HG03159 (cell line): Measurements from ENCODE around the gene INTS6.
A peak's percentile ranks its signal among the peaks of the same experiment; 100 is the strongest.
"Not testable (repeated sequence)": the region's sequence is repeated elsewhere in the genome, so short reads cannot be mapped to it uniquely, and the experiment has no call there.

Experiments
- ATAC-seq: cut with Tn5 transposase; IDR thresholded peaks from one replicate; pipeline ENCODE4 v1.9.1; 2021; ENCODE audit warnings: mild to moderate bottlenecking, moderate library complexity; ENCODE audit not compliant: unreplicated experiment

INTS6 gene

GRCh38 chr13:51415339-51415738 lies 37.5 kb downstream of the INTS6 start:
- not testable (repeated sequence) for ATAC-seq

GRCh38 chr13:51412431-51412830 lies 40.4 kb downstream of the INTS6 start:
- no peak for ATAC-seq

- ATAC-seq, result no peak
These were observed 47.7 kb downstream of the INTS6 start for GRCh38 chr13:51405176-51405575.

- ATAC-seq, result no peak
These were observed 55.4 kb downstream of the INTS6 start for GRCh38 chr13:51397262-51397941.

GRCh38 chr13:51396352-51396751 lies 56.5 kb downstream of the INTS6 start:
- peak; percentile 76 for ATAC-seq

GRCh38 chr13:51394724-51395123 lies 58.1 kb downstream of the INTS6 start:
- no peak for ATAC-seq

- ATAC-seq, result no peak
These were observed 67.7 kb downstream of the INTS6 start for GRCh38 chr13:51385114-51385513.

- ATAC-seq, result no peak
These were observed 72.6 kb downstream of the INTS6 start for GRCh38 chr13:51380269-51380668.

- no peak for ATAC-seq
These were observed 79.4 kb downstream of the INTS6 start for GRCh38 chr13:51373451-51373850.

- ATAC-seq, result no peak
These were observed 81.0 kb downstream of the INTS6 start for GRCh38 chr13:51371768-51372399.

- no peak for ATAC-seq
These were observed 82.0 kb downstream of the INTS6 start for GRCh38 chr13:51370811-51371210.

- no peak for ATAC-seq
These were observed 82.7 kb downstream of the INTS6 start for GRCh38 chr13:51370116-51370515.

GRCh38 chr13:51364404-51365008 lies 88.3 kb downstream of the INTS6 start:
- ATAC-seq, result no peak

- ATAC-seq, result no peak
These were observed 89.2 kb downstream of the INTS6 start for GRCh38 chr13:51363625-51364024.

GRCh38 chr13:51361106-51361505 lies 91.7 kb downstream of the INTS6 start:
- ATAC-seq, result no peak

GRCh38 chr13:51360489-51360888 lies 92.3 kb downstream of the INTS6 start:
- ATAC-seq, result no peak

- no peak for ATAC-seq
These were observed 93.5 kb downstream of the INTS6 start for GRCh38 chr13:51359352-51359751.

- no peak for ATAC-seq
These were observed 94.8 kb downstream of the INTS6 start for GRCh38 chr13:51357928-51358595.

- no peak for ATAC-seq
These were observed 97.6 kb downstream of the INTS6 start for GRCh38 chr13:51355217-51355616.

- no peak for ATAC-seq
These were observed 103.8 kb downstream of the INTS6 start for GRCh38 chr13:51349016-51349415.

- ATAC-seq, result no peak
These were observed 104.5 kb downstream of the INTS6 start for GRCh38 chr13:51348069-51348967.
